WTC11 (cell line): ENCODE results near the gene LEF1.

Source experiments
- FOXP1 ChIP-seq: sonication (generic); formaldehyde crosslinking; IDR thresholded peaks from 2 replicates; pipeline ENCODE4 v1.8.0; 2022; ENCODE audit warnings: missing genetic modification reagents, mild to moderate bottlenecking, moderate library complexity, borderline replicate concordance
- JUN ChIP-seq: sonication (generic); formaldehyde crosslinking; IDR thresholded peaks from 2 replicates; pipeline ENCODE4 v1.8.0; 2023; ENCODE audit warnings: mild to moderate bottlenecking, missing genetic modification reagents
- KAT7 ChIP-seq: sonication (generic); formaldehyde crosslinking; IDR thresholded peaks from 2 replicates; pipeline ENCODE4 v1.8.1; 2023; ENCODE audit warnings: missing genetic modification reagents, mild to moderate bottlenecking, borderline replicate concordance
- NR3C1 ChIP-seq: sonication (generic); formaldehyde crosslinking; conservative IDR thresholded peaks from 2 replicates; pipeline ENCODE4 v1.8.1; 2023; ENCODE audit warnings: low read depth, mild to moderate bottlenecking, missing genetic modification reagents
- TF ChIP-seq, protein P1 (sequence below): sonication (generic); formaldehyde crosslinking; conservative IDR thresholded peaks from 2 replicates; pipeline ENCODE4 v1.8.1; 2022; ENCODE audit warnings: mild to moderate bottlenecking, missing genetic modification reagents
- TF ChIP-seq, protein P2 (sequence below): fragments of 200-600 bp; IDR thresholded peaks from 2 replicates; pipeline ENCODE4 v1.8.0; 2022; ENCODE audit warnings: antibody characterized with exemption
- TF ChIP-seq, protein P3 (sequence below): sonication (generic); formaldehyde crosslinking; IDR thresholded peaks from 2 replicates; pipeline ENCODE4 v1.8.1; 2023; ENCODE audit warnings: mild to moderate bottlenecking, moderate library complexity, missing genetic modification reagents
- TF ChIP-seq, protein P4 (sequence below): sonication (generic); formaldehyde crosslinking; IDR thresholded peaks from 2 replicates; pipeline ENCODE4 v1.8.0; 2023; ENCODE audit warnings: missing genetic modification reagents

DNA sequence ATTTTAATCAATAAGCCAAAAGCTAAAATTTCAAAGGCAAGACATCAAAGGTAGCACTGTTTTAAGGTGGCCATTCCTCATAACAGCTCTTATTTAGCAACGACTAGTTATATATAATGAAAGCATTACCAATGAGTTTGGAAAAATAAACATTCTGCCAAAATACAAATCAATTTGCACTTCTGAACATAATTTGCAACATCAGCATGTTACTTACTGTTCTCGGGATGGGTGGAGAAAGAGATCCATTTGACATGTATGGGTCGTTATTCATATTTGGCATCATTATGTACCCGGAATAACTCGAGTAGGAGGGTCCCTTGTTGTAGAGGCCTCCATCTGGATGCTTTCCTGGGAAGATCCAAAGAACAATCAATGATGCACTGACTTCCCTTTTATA is 5.4 kb downstream of the LEF1 start:
- TF ChIP-seq, protein P1, sequence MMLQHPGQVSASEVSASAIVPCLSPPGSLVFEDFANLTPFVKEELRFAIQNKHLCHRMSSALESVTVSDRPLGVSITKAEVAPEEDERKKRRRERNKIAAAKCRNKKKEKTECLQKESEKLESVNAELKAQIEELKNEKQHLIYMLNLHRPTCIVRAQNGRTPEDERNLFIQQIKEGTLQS (CRISPR knock-in tag), result no peak
- TF ChIP-seq NR3C1, result no peak
- TF ChIP-seq, protein P2, sequence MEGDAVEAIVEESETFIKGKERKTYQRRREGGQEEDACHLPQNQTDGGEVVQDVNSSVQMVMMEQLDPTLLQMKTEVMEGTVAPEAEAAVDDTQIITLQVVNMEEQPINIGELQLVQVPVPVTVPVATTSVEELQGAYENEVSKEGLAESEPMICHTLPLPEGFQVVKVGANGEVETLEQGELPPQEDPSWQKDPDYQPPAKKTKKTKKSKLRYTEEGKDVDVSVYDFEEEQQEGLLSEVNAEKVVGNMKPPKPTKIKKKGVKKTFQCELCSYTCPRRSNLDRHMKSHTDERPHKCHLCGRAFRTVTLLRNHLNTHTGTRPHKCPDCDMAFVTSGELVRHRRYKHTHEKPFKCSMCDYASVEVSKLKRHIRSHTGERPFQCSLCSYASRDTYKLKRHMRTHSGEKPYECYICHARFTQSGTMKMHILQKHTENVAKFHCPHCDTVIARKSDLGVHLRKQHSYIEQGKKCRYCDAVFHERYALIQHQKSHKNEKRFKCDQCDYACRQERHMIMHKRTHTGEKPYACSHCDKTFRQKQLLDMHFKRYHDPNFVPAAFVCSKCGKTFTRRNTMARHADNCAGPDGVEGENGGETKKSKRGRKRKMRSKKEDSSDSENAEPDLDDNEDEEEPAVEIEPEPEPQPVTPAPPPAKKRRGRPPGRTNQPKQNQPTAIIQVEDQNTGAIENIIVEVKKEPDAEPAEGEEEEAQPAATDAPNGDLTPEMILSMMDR, result no peak
- TF ChIP-seq JUN, result no peak
- TF ChIP-seq, protein P3, sequence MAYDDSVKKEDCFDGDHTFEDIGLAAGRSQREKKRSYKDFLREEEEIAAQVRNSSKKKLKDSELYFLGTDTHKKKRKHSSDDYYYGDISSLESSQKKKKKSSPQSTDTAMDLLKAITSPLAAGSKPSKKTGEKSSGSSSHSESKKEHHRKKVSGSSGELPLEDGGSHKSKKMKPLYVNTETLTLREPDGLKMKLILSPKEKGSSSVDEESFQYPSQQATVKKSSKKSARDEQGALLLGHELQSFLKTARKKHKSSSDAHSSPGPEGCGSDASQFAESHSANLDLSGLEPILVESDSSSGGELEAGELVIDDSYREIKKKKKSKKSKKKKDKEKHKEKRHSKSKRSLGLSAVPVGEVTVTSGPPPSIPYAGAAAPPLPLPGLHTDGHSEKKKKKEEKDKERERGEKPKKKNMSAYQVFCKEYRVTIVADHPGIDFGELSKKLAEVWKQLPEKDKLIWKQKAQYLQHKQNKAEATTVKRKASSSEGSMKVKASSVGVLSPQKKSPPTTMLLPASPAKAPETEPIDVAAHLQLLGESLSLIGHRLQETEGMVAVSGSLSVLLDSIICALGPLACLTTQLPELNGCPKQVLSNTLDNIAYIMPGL, result no peak
- TF ChIP-seq, protein P4, sequence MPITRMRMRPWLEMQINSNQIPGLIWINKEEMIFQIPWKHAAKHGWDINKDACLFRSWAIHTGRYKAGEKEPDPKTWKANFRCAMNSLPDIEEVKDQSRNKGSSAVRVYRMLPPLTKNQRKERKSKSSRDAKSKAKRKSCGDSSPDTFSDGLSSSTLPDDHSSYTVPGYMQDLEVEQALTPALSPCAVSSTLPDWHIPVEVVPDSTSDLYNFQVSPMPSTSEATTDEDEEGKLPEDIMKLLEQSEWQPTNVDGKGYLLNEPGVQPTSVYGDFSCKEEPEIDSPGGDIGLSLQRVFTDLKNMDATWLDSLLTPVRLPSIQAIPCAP (CRISPR knock-in tag), result no peak
- TF ChIP-seq FOXP1 (CRISPR knock-in tag), result no peak
- TF ChIP-seq KAT7, result no peak
